Activated CD8-positive, alpha-beta T cell treated with anti-CD3 and anti-CD28 coated beads, Interleukin-2, amount 10 ng/mL, durations not matched to agents 7 days and 5 days (primary cell): Measurements from ENCODE around the gene SNX15. TPM values are rescaled to one million over a fixed set of nuclear protein-coding genes. Genes with fewer than 3 reads are reported as not detected.
A peak's percentile ranks its signal among the peaks of the same experiment; 100 is the strongest.

Source experiments
- ATAC-seq: fragments of 150-1000 bp; cut with Tn5 transposase; one replicate; pipeline ENCODE4 v1.10.0; 2021; ENCODE audit warnings: moderate library complexity
- CTCF ChIA-PET: fragments of 350-600 bp; sonication (Branson Sonifier 250); formaldehyde crosslinking; loops from one replicate; lab custom pipeline; 2021; ENCODE audit warnings: antibody characterized with exemption; lab: Charles Lee
- POLR2A ChIA-PET: fragments of 350-600 bp; sonication (Branson Sonifier 250); formaldehyde crosslinking; loops from one replicate; lab custom pipeline; 2021; ENCODE audit warnings: antibody characterized with exemption; lab: Charles Lee
- DNase-seq: peaks from one replicate; pipeline ENCODE4 v3.0.0-alpha.2; 2020
- H3K27ac Mint-ChIP-seq: one replicate; pipeline ENCODE4 v1.8.0; 2021; ENCODE audit warnings: mild to moderate bottlenecking, mixed read lengths
- H3K27me3 Mint-ChIP-seq: one replicate; pipeline ENCODE4 v1.8.0; 2021; ENCODE audit warnings: low read depth, mixed read lengths
- H3K36me3 Mint-ChIP-seq: one replicate; pipeline ENCODE4 v1.8.0; 2021; ENCODE audit warnings: low read depth, mixed read lengths
- H3K4me1 Mint-ChIP-seq: one replicate; pipeline ENCODE4 v1.8.0; 2021; ENCODE audit warnings: low read depth, mixed read lengths
- H3K4me3 Mint-ChIP-seq: one replicate; pipeline ENCODE4 v1.8.0; 2021; ENCODE audit warnings: mild to moderate bottlenecking, mixed read lengths
- H3K9me3 Mint-ChIP-seq: one replicate; pipeline ENCODE4 v1.8.0; 2022; ENCODE audit warnings: mixed read lengths; ENCODE audit not compliant: insufficient read depth
- total RNA-seq, 2 experiments: library from RNA; stranded (reverse); gene quantifications; one replicate each; pipeline ENCODE4 v1.2.3, GENCODE V29; 2021

Gene SNX15
- total RNA-seq, 2 experiments from 2014 or later, result 21.2 to 25.7 TPM

DNA sequence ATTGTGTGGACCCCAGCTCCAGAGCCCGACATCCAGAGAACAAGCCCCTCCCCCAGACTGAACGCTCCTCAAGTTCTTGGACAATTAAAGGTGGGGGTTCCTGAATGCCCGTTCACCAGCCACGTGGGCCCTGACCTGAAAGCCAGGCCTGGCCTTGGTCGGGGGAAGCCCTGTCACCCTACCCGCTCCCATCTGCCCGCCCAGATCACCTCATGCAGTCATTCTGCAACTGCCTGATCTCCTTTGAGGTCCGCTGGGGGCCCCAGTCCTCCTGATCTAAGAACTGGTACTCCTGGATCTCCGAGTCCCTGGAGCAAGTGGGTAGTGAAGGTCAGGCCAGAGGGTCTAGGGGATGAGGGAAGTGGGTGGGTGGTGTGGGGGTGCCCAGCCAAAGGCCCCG is 40.2 kb downstream of the SNX15 start:
- ChIA-PET CTCF (no interaction called here), POLR2A (no interaction called here)
- no peak overlapping the region for H3K4me3 Mint-ChIP-seq
- ATAC-seq (no peak), DNase-seq (no peak)
- H3K27me3 Mint-ChIP-seq, result peaks cover 2% of the 10 kb centered on the region
- H3K9me3 Mint-ChIP-seq, result no peaks in the 10 kb centered on the region
- H3K27ac Mint-ChIP-seq, result no peak overlapping the region
- no peaks in the 10 kb centered on the region for H3K36me3 Mint-ChIP-seq
- H3K4me1 Mint-ChIP-seq, result no peaks in the 10 kb centered on the region

DNA sequence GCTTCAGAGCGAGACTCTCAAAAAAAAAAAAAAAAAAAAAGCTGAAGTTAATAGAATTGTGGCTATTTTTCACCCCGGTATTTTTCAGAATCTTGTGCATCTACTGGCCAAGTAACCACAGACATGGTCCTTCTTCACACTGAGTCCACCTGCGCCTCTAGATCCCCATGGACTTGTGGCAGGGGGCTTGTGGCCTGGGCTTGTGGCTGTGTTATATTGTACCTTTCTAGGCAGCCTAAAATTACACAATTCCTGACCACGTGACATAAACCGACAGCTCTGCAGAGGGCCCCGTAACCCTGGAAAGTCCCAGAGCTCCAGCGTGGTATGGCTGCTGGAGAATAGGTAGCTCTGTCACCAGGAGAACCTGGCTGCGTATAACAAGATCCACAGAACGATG is 42.0 kb downstream of the SNX15 start:
- ATAC-seq, result no peak
- H3K27ac Mint-ChIP-seq, result no peak overlapping the region

DNA sequence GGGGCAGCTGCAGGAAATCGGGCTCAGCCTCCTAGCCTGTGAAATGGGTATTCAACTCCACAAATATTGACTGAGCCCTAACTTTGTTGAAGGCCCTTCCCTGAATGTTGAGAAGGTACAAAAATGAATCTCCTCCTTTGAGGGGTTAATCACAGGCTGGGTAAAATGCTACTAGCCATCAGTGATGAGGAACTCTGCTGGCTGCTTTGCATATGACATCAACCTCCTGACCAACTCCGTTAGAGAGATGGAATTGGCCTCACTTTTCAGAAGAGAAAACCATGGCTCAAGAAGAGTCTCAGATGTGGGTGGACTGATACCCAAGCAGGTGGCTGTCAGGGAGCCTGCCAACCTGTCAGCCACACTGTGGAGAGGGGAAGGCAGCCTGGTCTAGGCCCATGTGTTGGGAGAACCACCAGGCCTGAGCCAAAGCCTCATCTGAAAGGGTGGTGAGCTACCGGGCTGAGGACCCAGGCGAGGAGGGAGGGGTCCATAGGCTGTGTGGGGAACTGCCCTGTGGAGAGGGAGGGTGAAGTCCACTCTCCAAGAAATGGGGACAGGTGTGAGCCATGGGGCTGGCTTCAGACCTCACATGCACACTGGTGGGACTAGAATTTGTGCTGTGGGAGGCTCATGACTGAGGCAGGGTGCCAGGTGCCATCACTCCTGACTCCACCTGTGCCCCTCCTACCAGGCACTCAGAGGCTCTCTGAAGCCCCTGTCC is 44.8 kb downstream of the SNX15 start:
- H3K9me3 Mint-ChIP-seq, result no peaks in the 10 kb centered on the region
- ChIA-PET POLR2A (no interaction called here), CTCF (interaction anchor here (1.2 kb wide), 1 partner anchor 58 kb away, joined by 4 read pairs; the partner anchor contains the start of gene ARL2)
- H3K4me3 Mint-ChIP-seq, result no peak overlapping the region
- ATAC-seq, result peak; percentile 36
- H3K27me3 Mint-ChIP-seq, result no peaks in the 10 kb centered on the region
- H3K36me3 Mint-ChIP-seq, result peaks cover 14% of the 10 kb centered on the region
- DNase-seq, result no peak
- H3K27ac Mint-ChIP-seq, result no peak overlapping the region
- H3K4me1 Mint-ChIP-seq, result peaks cover 9% of the 10 kb centered on the region

More for the DNA sequence above, 42.0 kb downstream of the SNX15 start:
- no peaks in the 10 kb centered on the region for H3K4me1 Mint-ChIP-seq
- H3K36me3 Mint-ChIP-seq, result no peaks in the 10 kb centered on the region
- ChIA-PET POLR2A (interaction anchor here (0.6 to 1.7 kb wide), 2 partner anchors 14 to 234 kb away, joined by 3 to 4 read pairs; partner anchors contain the start of genes CDCA5 and ZFPL1), CTCF (interaction anchor here (0.9 to 1.5 kb wide), 3 partner anchors 9 to 282 kb away, joined by 3 to 5 read pairs (median 3); no protein-coding TSS in a partner anchor)
- no peak for DNase-seq
- H3K27me3 Mint-ChIP-seq, result peaks cover 2% of the 10 kb centered on the region
- no peak overlapping the region for H3K4me3 Mint-ChIP-seq
- H3K9me3 Mint-ChIP-seq, result no peaks in the 10 kb centered on the region

DNA sequence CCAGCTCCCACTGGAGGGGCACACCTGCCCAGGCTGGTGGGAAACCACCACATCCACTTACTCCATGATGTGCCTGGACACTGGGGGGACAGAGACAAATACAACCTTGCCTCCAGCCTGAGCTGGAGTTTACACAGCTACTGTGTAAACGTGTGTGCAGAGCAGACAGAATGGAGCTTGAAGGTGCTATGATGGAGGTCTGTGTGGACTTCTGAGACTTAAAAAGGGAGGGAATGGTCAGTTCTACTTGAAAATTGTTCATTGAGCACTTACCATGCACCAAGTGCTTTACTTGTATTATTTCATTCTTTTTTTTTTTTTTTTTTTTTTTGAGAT is 45.4 kb downstream of the SNX15 start:
- ChIA-PET CTCF (interaction anchor here (1.2 kb wide), 1 partner anchor 58 kb away, joined by 4 read pairs; the partner anchor contains the start of gene ARL2), POLR2A (no interaction called here)
- peaks cover 20% of the 10 kb centered on the region for H3K36me3 Mint-ChIP-seq
- H3K27ac Mint-ChIP-seq, result peak overlapping the region; percentile 24
- no peaks in the 10 kb centered on the region for H3K27me3 Mint-ChIP-seq
- DNase-seq (no peak), ATAC-seq (no peak)
- no peak overlapping the region for H3K4me3 Mint-ChIP-seq
- peaks cover 14% of the 10 kb centered on the region for H3K4me1 Mint-ChIP-seq
- no peaks in the 10 kb centered on the region for H3K9me3 Mint-ChIP-seq

DNA sequence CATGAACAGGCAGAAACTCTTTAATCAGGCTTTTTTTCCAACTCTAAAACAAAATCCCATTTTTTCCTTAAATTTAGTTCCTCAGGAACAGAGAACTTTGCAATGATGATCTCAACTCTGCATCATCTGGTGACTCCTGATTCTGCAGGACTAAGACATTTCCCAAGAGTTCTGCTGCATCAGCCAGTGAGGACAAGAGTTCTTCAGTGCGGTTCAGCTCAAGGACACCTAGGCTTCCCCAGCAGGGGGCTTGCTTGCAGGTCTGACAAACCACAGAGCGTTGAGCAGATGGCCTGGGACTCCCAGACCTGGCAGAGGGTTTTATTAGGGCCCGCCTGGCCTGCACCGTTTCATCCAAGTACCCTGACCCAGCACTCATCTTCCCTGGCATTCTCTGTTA is 50.2 kb downstream of the SNX15 start:
- H3K9me3 Mint-ChIP-seq, result no peaks in the 10 kb centered on the region
- ChIA-PET POLR2A (interaction anchor here (0.8 to 1.8 kb wide), 2 partner anchors 35 to 37 kb away, joined by 3 to 4 read pairs; partner anchors contain the start of gene SAC3D1), CTCF (interaction anchor here (0.7 kb wide), 1 partner anchor 65 kb away, joined by 3 read pairs; no protein-coding TSS in a partner anchor)
- ATAC-seq (no peak), DNase-seq (no peak)
- H3K27ac Mint-ChIP-seq, result no peak overlapping the region
- H3K27me3 Mint-ChIP-seq, result no peaks in the 10 kb centered on the region
- H3K4me3 Mint-ChIP-seq, result no peak overlapping the region
- peaks cover 56% of the 10 kb centered on the region for H3K4me1 Mint-ChIP-seq
- peaks cover 61% of the 10 kb centered on the region for H3K36me3 Mint-ChIP-seq

DNA sequence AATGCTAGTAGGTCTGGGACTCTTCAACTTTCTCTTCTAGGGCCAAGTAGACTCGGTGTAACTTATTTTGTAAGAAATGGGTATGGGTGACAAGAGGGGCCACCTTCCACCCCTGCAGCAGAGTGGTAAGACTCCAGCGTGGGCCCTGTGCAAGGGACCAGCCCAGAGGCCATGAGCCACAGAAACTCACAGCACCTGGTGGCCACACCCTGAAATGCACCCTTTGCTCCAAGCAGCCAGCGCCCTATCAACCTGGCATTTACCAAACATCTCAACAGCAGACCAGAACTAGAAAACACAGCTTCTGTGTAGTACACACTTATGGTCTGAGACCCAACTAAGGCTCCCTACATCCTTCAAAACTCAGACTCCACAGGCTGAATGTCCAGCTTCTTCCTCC is 50.9 kb downstream of the SNX15 start:
- POLR2A ChIA-PET, result interaction anchor here (0.8 to 1.8 kb wide), 2 partner anchors 34 to 37 kb away, joined by 3 to 4 read pairs; partner anchors contain the start of gene SAC3D1
- Mint-ChIP-seq H3K9me3 (no peaks in the 10 kb centered on the region), H3K4me1 (peaks cover 63% of the 10 kb centered on the region), H3K4me3 (peak overlapping the region; percentile 4), H3K27ac (peak overlapping the region; percentile 72), H3K36me3 (peaks cover 68% of the 10 kb centered on the region), H3K27me3 (no peaks in the 10 kb centered on the region)
- CTCF ChIA-PET, result interaction anchor here (0.7 to 2.9 kb wide), 8 partner anchors 9 to 64 kb away, joined by 3 to 16 read pairs (median 4); partner anchors contain the start of genes ARL2, FAU, MRPL49 and SAC3D1
- DNase-seq (peak; percentile 79), ATAC-seq (peak; percentile 87)

DNA sequence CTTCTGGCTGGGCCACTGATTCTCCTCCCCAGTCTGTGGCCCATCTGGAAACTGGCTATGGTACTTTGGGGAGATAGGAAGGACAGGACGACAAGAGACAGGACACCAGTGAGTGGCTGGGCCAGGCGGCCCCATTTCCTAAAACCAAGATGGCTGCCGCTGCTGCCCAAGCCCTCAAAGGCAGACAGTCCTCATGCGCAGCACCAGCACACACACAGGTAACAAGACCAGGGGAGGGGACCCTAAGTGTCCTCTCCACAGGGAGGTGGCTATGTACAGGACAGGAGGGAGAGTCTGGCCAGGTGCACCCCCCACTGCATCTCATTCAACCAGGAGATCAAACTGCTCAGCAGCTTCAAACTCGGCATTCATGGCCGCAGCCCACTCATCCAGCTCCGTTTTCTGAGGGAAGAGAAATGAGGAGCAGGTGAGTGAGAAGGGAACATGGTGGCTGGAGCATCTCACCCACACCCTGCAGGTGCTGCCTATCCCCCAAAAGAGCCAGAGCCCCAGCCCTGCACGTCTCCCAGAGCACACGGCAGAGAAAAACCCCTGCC is 51.6 kb downstream of the SNX15 start:
- peaks cover 72% of the 10 kb centered on the region for H3K36me3 Mint-ChIP-seq
- POLR2A ChIA-PET, result interaction anchor here (1.8 kb wide), 1 partner anchor 38 kb away, joined by 4 read pairs; the partner anchor contains the start of gene SAC3D1
- peaks cover 63% of the 10 kb centered on the region for H3K4me1 Mint-ChIP-seq
- DNase-seq, result no peak
- no peaks in the 10 kb centered on the region for H3K27me3 Mint-ChIP-seq
- H3K4me3 Mint-ChIP-seq, result peak overlapping the region; percentile 4
- H3K9me3 Mint-ChIP-seq, result no peaks in the 10 kb centered on the region
- CTCF ChIA-PET, result interaction anchor here (0.7 to 2.9 kb wide), 9 partner anchors 10 to 65 kb away, joined by 3 to 16 read pairs (median 4); partner anchors contain the start of genes ARL2, FAU, MRPL49 and SAC3D1
- no peak for ATAC-seq
- peak overlapping the region; percentile 72 for H3K27ac Mint-ChIP-seq

DNA sequence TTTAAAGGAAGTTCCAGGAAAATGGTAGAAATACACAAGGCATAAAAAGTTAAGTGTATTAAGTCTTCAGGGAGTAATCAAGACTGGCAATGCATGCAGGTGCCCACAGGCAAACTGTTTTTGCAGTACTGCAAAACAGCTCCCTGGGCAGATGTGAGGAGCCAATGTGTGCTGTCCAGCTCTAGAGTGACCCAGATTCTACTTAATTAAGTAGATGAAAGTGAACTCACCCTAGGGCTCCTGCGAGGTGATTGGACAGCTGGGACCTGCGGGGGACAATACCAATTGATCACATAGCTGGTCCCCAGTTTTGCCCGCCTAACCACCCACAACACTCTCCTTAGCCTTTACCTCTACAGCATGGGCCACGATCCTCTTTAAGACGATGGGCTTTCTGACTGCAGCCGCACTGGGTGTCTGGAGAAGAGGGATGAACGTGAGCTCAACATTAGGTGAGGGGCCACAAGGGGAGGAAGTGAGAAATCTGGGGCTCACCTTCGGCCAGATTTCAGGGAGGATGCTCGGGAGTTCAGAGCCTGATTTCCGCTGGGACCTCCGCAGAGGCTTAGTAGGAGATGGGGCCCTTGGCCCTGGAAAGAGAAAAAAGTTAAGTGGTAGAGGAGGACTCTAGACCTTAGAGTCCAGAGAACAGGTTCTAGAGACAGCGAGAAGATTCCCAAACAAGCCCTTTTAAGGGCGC is 56.0 kb downstream of the SNX15 start:
- peaks cover 59% of the 10 kb centered on the region for H3K4me1 Mint-ChIP-seq
- peak; percentile 12 for ATAC-seq
- CTCF ChIA-PET, result interaction anchor here (0.7 to 1.7 kb wide), 12 partner anchors 11 to 195 kb away, joined by 3 to 26 read pairs (median 4); partner anchors contain the start of genes ARL2, SAC3D1, VPS51 and ZNHIT2

DNA sequence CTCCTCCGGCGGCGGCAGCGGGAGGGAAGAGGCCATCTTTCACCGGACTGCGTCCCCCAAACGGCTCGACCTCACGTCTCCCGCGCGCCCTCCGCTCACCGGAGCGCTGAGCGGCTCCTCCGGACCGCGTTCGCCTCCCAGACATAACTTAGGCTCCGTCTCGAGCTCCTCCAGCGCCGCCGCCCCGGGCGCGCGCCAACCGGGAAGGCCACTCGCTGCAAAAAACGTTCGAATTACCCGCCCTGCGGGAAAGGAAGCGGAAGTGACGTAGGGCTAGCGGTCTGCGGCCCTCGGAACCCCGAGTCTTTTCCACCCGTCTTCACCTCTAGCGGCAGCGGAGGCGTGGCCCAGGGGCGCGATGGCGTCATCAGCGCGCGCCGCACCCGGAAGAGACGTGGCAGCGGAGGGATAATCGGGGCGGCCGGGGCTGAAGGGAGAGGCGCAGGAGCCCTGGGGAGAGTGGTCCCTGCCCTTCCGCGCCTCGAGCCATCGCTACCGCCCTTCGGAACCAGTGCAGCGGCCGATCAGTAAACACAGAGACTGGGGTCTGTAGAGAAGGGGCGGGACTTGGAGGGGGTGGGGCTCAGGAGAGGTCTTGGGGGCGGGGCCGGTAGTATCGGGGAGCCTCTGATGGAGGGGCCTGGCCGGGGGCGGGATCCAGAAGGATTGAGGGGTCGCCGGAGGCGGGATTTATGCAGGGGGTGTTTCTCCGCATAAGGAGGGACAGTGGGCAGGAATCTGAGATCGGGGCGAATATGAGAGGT is 56.8 kb downstream of the SNX15 start, which contains the start of the genes CDCA5 and ZFPL1:
Gene CDCA5, minus strand, starts transcription at position 207 of the 764 bp plus-strand sequence. Its CDS starts 62 bp downstream, at position 145.
Gene ZFPL1, plus strand, starts transcription at position 389 of the 764 bp plus-strand sequence. CDS start 477 bp downstream, outside the sequence.
- H3K27ac Mint-ChIP-seq, result peak within 1 kb of the TSS; percentile 98
- peaks cover 67% of the 10 kb centered on the region for H3K36me3 Mint-ChIP-seq
- peak within 1 kb of the TSS; percentile 92 for H3K4me3 Mint-ChIP-seq
- DNase-seq (peak; percentile 97), ATAC-seq (peak; percentile 84)
- H3K27me3 Mint-ChIP-seq, result no peaks in the 10 kb centered on the region
- POLR2A ChIA-PET, result interaction anchor here (1.0 to 2.4 kb wide), 16 partner anchors 10 to 421 kb away, joined by 3 to 19 read pairs (median 4); partner anchors contain the start of genes FAU, MRPL49, SAC3D1 and TM7SF2
- CTCF ChIA-PET, result interaction anchor here (1.0 to 1.7 kb wide), 7 partner anchors 11 to 196 kb away, joined by 3 to 26 read pairs (median 7); partner anchors contain the start of genes ARL2 and ZNHIT2
- H3K4me1 Mint-ChIP-seq, result peaks cover 52% of the 10 kb centered on the region
- H3K9me3 Mint-ChIP-seq, result no peaks in the 10 kb centered on the region

More for the DNA sequence above, 56.0 kb downstream of the SNX15 start:
- POLR2A ChIA-PET, result interaction anchor here (0.7 to 2.4 kb wide), 20 partner anchors 11 to 421 kb away, joined by 3 to 19 read pairs (median 3); partner anchors contain the start of genes FAU, MRPL49, SAC3D1 and TM7SF2
- peak; percentile 42 for DNase-seq
- Mint-ChIP-seq H3K4me3 (peak overlapping the region; percentile 92), H3K27me3 (no peaks in the 10 kb centered on the region), H3K27ac (peak overlapping the region; percentile 98), H3K36me3 (peaks cover 68% of the 10 kb centered on the region), H3K9me3 (no peaks in the 10 kb centered on the region)
